Neuronal stem cell (in vitro differentiated cells): Measurements from ENCODE around the gene CCND3.

Experiments used
- DNase-seq: peaks from one replicate; pipeline ENCODE4 v3.0.0-alpha.2; 2013; ENCODE audit warnings: low spot score
- H2AFZ ChIP-seq: one replicate; pipeline ENCODE4 v1.6.1; 2013; ENCODE audit warnings: mild to moderate bottlenecking, low read length, inconsistent platforms
- H2AK5ac ChIP-seq: 2 replicates; pipeline ENCODE4 v1.6.1; 2013; ENCODE audit warnings: low read depth, mild to moderate bottlenecking, inconsistent platforms, low read length, moderate library complexity, mixed read lengths
- H2BK120ac ChIP-seq: 2 replicates; pipeline ENCODE4 v1.6.1; 2013; ENCODE audit warnings: low read depth, mild to moderate bottlenecking, inconsistent platforms, low read length, moderate library complexity, mixed read lengths
- H2BK12ac ChIP-seq: one replicate; pipeline ENCODE4 v1.6.1; 2013; ENCODE audit warnings: low read length, inconsistent platforms
- H2BK15ac ChIP-seq: 2 replicates; pipeline ENCODE4 v1.6.1; 2013; ENCODE audit warnings: mild to moderate bottlenecking, low read length, inconsistent platforms, mixed read lengths
- H2BK5ac ChIP-seq: one replicate; pipeline ENCODE4 v1.6.1; 2013; ENCODE audit warnings: inconsistent platforms, mild to moderate bottlenecking, low read length, moderate library complexity
- H3K14ac ChIP-seq: one replicate; pipeline ENCODE4 v1.6.1; 2013; ENCODE audit warnings: low read length, inconsistent platforms
- H3K18ac ChIP-seq: 2 replicates; pipeline ENCODE4 v1.6.1; 2013; ENCODE audit warnings: low read length, inconsistent platforms
- H3K23ac ChIP-seq: 2 replicates; pipeline ENCODE4 v1.6.1; 2013; ENCODE audit warnings: low read depth, mild to moderate bottlenecking, mixed read lengths, low read length, inconsistent platforms; ENCODE audit not compliant: poor library complexity
- H3K27ac ChIP-seq: replicated peaks from 3 replicates; pipeline ENCODE4 v1.5.1; 2013; ENCODE audit warnings: low read length, inconsistent platforms
- H3K27me3 ChIP-seq, 3 experiments: 2 replicates each; pipeline ENCODE4 v1.6.1; 2013; ENCODE audit warnings: low read length in 3 of 3, mild to moderate bottlenecking in 2 of 3, inconsistent platforms in 1 of 3, low read depth in 1 of 3, mixed read lengths in 1 of 3, moderate library complexity in 1 of 3; ENCODE audit not compliant: control insufficient read depth in 3 of 3, insufficient read depth in 3 of 3
- H3K36me3 ChIP-seq, 2 donors: replicated peaks in 1 of 2; 2 replicates each; pipeline ENCODE4 v1.6.1; 2013; ENCODE audit warnings: low read length in 2 of 2; ENCODE audit not compliant: control insufficient read depth in 2 of 2, insufficient read depth in 2 of 2
- H3K4ac ChIP-seq: 2 replicates; pipeline ENCODE4 v1.6.1; 2013; ENCODE audit warnings: inconsistent platforms, mild to moderate bottlenecking, low read length, moderate library complexity
- H3K4me1 ChIP-seq, 2 donors: 1 replicate in 1 of 2; 2 replicates in 1 of 2; pipeline ENCODE4 v1.6.1; 2013; ENCODE audit warnings: low read length in 2 of 2, low read depth in 1 of 2; ENCODE audit not compliant: control insufficient read depth in 2 of 2, insufficient read depth in 1 of 2
- H3K4me2 ChIP-seq: one replicate; pipeline ENCODE4 v1.6.1; 2013; ENCODE audit warnings: mild to moderate bottlenecking, low read length, inconsistent platforms; ENCODE audit not compliant: insufficient read depth, poor library complexity, severe bottlenecking
- H3K4me3 ChIP-seq, 2 donors: 2 replicates each; pipeline ENCODE4 v1.5.1; 2013; ENCODE audit warnings: low read length in 2 of 2, mild to moderate bottlenecking in 2 of 2, inconsistent platforms in 1 of 2, moderate library complexity in 1 of 2
- H3K79me1 ChIP-seq: one replicate; pipeline ENCODE4 v1.6.1; 2013; ENCODE audit warnings: low read depth, mild to moderate bottlenecking, inconsistent platforms, low read length, moderate library complexity
- H3K9ac ChIP-seq: one replicate; pipeline ENCODE4 v1.6.1; 2013; ENCODE audit warnings: mild to moderate bottlenecking, low read depth, low read length, inconsistent platforms; ENCODE audit not compliant: poor library complexity
- H3K9me3 ChIP-seq, 2 donors: replicated peaks in 1 of 2; 2 replicates each; pipeline versions ENCODE3 to v1.6.1; 2013; ENCODE audit warnings: low read length in 2 of 2, mild to moderate bottlenecking in 2 of 2, inconsistent platforms in 1 of 2, low read depth in 1 of 2, mixed read lengths in 1 of 2, moderate library complexity in 1 of 2; ENCODE audit not compliant: control insufficient read depth in 2 of 2, insufficient read depth in 1 of 2
- H4K8ac ChIP-seq: one replicate; pipeline ENCODE4 v1.6.1; 2013; ENCODE audit warnings: low read depth, mild to moderate bottlenecking, inconsistent platforms, low read length, moderate library complexity
- H4K91ac ChIP-seq: one replicate; pipeline ENCODE4 v1.6.1; 2013; ENCODE audit warnings: low read length, low read depth, mild to moderate bottlenecking, inconsistent platforms; ENCODE audit not compliant: poor library complexity
- WGBS, 2 donors: extraction: QIAGEN DNeasy Blood & Tissue Kit; methylation state at CpG; one replicate each; pipeline ENCODE4 v1.1.7; 2013; ENCODE audit warnings: missing lambda C conversion rate in 2 of 2, mixed read lengths in 1 of 2; ENCODE audit not compliant: insufficient read length in 2 of 2, insufficient replicate concordance in 1 of 2; ENCODE audit errors: extremely low coverage in 2 of 2; 5-methylcytosine and 5-hydroxymethylcytosine counted together

Gene CCND3

DNA sequence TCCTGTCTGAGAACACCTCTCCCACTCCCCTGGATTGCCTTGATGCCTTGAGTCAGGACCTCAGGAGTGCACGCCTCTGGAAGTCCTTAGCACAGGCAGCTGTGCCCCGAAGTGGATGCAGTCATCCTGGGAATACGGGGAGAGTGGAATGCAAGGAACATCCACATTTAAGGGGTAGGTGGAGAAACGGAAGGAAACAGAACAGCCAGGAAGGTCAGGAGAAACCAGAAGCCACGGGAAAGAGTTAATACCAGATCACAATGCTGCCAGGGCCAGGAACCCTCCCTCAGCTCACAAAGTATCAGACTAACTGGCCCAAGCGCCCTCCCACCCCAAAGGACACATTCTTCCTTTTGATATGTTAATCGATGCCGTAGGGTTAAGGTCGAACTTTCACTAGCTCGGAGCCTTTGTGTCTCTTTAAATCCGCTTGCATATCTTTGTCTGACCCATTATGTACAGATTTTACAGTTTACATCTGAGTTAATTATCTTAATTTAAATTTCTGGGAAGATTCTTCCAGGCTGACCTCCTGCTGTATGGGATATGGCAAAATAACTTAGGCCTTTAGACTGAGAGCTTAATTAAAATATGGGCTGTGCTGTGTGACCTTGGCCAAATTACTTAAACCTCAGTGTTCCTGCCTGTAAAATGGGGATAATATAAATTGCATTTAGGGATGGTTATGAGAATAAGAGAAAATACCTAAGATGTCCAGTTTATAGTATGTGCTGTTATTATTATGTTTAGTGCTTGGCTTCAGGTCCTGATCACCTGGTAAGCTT is 24.0 kb upstream of the CCND3 start:
- Histone ChIP-seq H2BK120ac (no peak overlapping the region), H3K14ac (no peak overlapping the region), H3K4ac (no peak overlapping the region), H3K4me1 (peaks cover 18 to 30% of the 10 kb centered on the region in 2 donors), H2BK5ac (no peak overlapping the region), H2BK12ac (no peak overlapping the region), H3K9ac (no peak overlapping the region), H3K4me2 (no peak overlapping the region), H3K4me3 (no peak overlapping the region), H2AK5ac (no peak overlapping the region), H3K27ac (peak overlapping the region; percentile 82), H3K36me3 (no peaks in the 10 kb centered on the region), H4K8ac (no peak overlapping the region), H3K18ac (peak overlapping the region; percentile 53), H3K27me3 (no peaks in the 10 kb centered on the region), H4K91ac (no peak overlapping the region), H3K79me1 (no peaks in the 10 kb centered on the region), H2BK15ac (no peak overlapping the region), H2AFZ (peak overlapping the region; percentile 64), H3K9me3 (no peaks in the 10 kb centered on the region), H3K23ac (no peak overlapping the region)
- WGBS, 2 donors = no CpG with 5 or more reads among the region's 11 CpGs
- DNase-seq = peak; percentile 86

DNA sequence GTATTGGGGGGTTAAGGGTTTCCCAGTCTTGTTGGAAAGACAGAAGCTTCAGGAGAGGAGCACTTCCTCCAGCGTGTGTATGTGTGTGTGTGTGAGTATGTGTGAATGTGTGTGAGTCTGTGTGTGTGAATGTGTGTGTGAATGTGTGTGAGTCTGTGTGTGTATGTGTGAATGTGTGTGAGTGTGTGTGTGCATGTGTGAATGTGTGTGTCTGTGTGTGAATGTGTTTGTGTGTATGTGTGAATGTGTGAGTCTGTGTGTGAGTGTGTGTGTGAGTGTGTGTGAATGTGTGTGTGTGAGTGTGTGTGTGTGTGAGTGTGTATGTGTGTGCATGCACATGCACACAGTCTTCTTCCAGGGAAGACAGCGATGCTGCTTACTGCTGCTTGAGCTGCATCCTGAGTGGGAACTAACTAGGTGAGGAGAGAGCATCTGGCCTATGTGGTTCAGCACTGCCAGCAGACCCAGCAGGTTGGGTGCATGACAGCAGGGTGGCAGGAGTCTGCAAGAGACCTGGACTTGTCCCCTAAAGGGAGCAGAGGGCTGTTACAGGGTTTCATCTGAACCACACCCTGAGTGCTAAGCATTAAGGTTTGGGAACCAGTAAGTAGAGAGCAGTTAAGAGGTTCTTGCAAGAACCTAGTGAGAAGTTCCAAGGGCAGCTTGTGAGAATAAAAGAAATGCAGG is 22.7 kb upstream of the CCND3 start:
- no peak overlapping the region for H3K4me2 ChIP-seq
- H4K91ac ChIP-seq = peak overlapping the region; percentile 76
- no peak overlapping the region for H3K14ac ChIP-seq
- H3K36me3 ChIP-seq = no peaks in the 10 kb centered on the region
- H2AFZ ChIP-seq = no peak overlapping the region
- peak overlapping the region; percentile 77 for H2BK120ac ChIP-seq
- H3K79me1 ChIP-seq = no peaks in the 10 kb centered on the region
- H3K18ac ChIP-seq = peak overlapping the region; percentile 21
- no peak overlapping the region for H3K27ac ChIP-seq
- H2BK12ac ChIP-seq = peak overlapping the region; percentile 12
- H3K9ac ChIP-seq = peak overlapping the region; percentile 70
- H2BK15ac ChIP-seq = peak overlapping the region; percentile 40
- no peak overlapping the region for H3K4ac ChIP-seq
- peak overlapping the region; percentile 92 for H2AK5ac ChIP-seq
- no CpG with 5 or more reads among the region's 2 CpGs for WGBS, 2 donors
- H3K9me3 ChIP-seq = no peaks in the 10 kb centered on the region
- peaks cover 18 to 26% of the 10 kb centered on the region in 2 donors for H3K4me1 ChIP-seq
- H2BK5ac ChIP-seq = no peak overlapping the region
- DNase-seq = no peak
- H3K23ac ChIP-seq = no peak overlapping the region
- peak overlapping the region in 1 of 2 donors; percentile 22 for H3K4me3 ChIP-seq
- H4K8ac ChIP-seq = no peak overlapping the region
- no peaks in the 10 kb centered on the region for H3K27me3 ChIP-seq

DNA sequence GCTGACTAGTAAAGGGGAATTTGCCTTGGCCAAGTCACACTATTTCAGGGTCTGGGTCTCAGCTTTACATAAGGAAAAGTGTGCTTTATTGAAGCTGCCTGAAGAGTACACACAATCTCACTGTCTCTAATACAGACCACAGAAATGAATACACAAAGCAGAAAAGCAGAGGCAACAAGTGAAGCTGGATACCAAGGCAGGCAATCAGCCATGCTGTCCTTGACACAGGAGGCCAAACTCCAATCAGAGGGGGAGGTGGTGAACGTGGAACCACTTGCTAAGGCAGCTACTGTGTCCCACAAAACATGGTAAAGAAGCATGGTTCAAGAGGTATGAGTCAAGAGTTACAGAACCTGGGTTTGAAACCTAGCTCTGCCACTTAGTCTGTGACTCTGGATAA is 21.8 kb upstream of the CCND3 start:
- H2BK15ac ChIP-seq = no peak overlapping the region
- H3K36me3 ChIP-seq = no peaks in the 10 kb centered on the region
- no peaks in the 10 kb centered on the region for H3K9me3 ChIP-seq
- H2AFZ ChIP-seq = no peak overlapping the region
- no peak overlapping the region for H2BK120ac ChIP-seq
- H3K79me1 ChIP-seq = no peaks in the 10 kb centered on the region
- H4K8ac ChIP-seq = no peak overlapping the region
- H3K9ac ChIP-seq = no peak overlapping the region
- no CpG with 5 or more reads among the region's 1 CpG for WGBS, 2 donors
- no peak overlapping the region for H2AK5ac ChIP-seq
- H3K18ac ChIP-seq = no peak overlapping the region
- no peak overlapping the region for H3K14ac ChIP-seq
- H3K27me3 ChIP-seq = no peaks in the 10 kb centered on the region
- no peak overlapping the region for H3K4me2 ChIP-seq
- H4K91ac ChIP-seq = no peak overlapping the region
- peaks cover 18 to 26% of the 10 kb centered on the region in 2 donors for H3K4me1 ChIP-seq
- H3K27ac ChIP-seq = no peak overlapping the region
- H3K23ac ChIP-seq = no peak overlapping the region
- DNase-seq = no peak
- no peak overlapping the region for H2BK5ac ChIP-seq
- H3K4me3 ChIP-seq = no peak overlapping the region
- H3K4ac ChIP-seq = no peak overlapping the region
- no peak overlapping the region for H2BK12ac ChIP-seq

DNA sequence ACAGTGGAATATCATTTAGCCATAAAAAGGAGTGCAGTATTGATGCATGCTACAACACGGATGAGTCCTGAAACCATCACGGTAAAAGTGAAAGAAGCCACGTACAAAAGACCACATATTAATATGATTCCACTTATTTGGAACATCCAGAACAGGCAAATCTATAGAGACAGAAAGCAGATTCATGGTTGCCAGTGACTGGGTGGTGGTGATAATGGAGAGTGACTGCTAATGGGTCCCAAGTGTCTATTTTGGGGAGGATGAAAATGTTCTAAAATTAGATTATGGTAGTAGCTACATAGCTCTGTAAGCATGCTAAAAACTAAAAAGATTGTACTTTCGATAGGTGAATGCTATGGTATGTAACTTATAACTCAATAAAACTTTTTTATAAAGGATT is 18.4 kb upstream of the CCND3 start:
- Histone ChIP-seq H4K91ac (no peak overlapping the region), H3K9ac (no peak overlapping the region), H2AFZ (no peak overlapping the region), H3K23ac (no peak overlapping the region), H3K27ac (no peak overlapping the region), H3K18ac (no peak overlapping the region), H3K9me3 (no peaks in the 10 kb centered on the region), H2BK120ac (no peak overlapping the region), H3K4me2 (no peak overlapping the region), H2BK12ac (no peak overlapping the region), H3K14ac (no peak overlapping the region), H3K4ac (no peak overlapping the region), H3K79me1 (no peaks in the 10 kb centered on the region), H4K8ac (no peak overlapping the region), H2AK5ac (no peak overlapping the region), H3K4me1 (peaks cover 4 to 6% of the 10 kb centered on the region in 2 donors), H3K27me3 (no peaks in the 10 kb centered on the region), H2BK5ac (no peak overlapping the region), H3K36me3 (no peaks in the 10 kb centered on the region), H3K4me3 (no peak overlapping the region), H2BK15ac (no peak overlapping the region)
- no CpG with 5 or more reads among the region's 4 CpGs for WGBS, 2 donors
- no peak for DNase-seq
